ENCODE data around the gene MCTP2.

MCTP2 gene

GRCh38 chr15:94265009-94265408, 33.6 kb downstream of the MCTP2 start:
- Histone ChIP-seq H3K4me1 (ENCODE audit: control insufficient read depth in 1 of 2, insufficient read depth in 2 of 2, low read length in 2 of 2) (no peaks in the 10 kb centered on the region), H3K36me3 (ENCODE audit: control insufficient read depth in 1 of 2, insufficient read depth in 2 of 2, low read length in 2 of 2) (no peaks in the 10 kb centered on the region), H3K4me3 (ENCODE audit: low read depth in 1 of 2, low read length in 2 of 2) (no peak overlapping the region), H3K9me3 (ENCODE audit: control insufficient read depth in 1 of 2, low read length in 2 of 2) (no peaks in the 10 kb centered on the region), H3K27ac (ENCODE audit: low read length) (no peak overlapping the region), H3K27me3 (ENCODE audit: low read depth, low read length) (no peaks in the 10 kb centered on the region)

- no peaks in the 10 kb centered on the region for H3K27me3 ChIP-seq (ENCODE audit: low read depth, low read length)
- no peaks in the 10 kb centered on the region for H3K9me3 ChIP-seq (ENCODE audit: control insufficient read depth in 1 of 2, low read length in 2 of 2)
- no peak overlapping the region for H3K4me3 ChIP-seq (ENCODE audit: low read depth in 1 of 2, low read length in 2 of 2)
- H3K36me3 ChIP-seq (ENCODE audit: control insufficient read depth in 1 of 2, insufficient read depth in 2 of 2, low read length in 2 of 2), result no peaks in the 10 kb centered on the region
- H3K4me1 ChIP-seq (ENCODE audit: control insufficient read depth in 1 of 2, insufficient read depth in 2 of 2, low read length in 2 of 2), result no peaks in the 10 kb centered on the region
- no peak overlapping the region for H3K27ac ChIP-seq (ENCODE audit: low read length)
Measured at GRCh38 chr15:94265982-94266381, 34.6 kb downstream of the MCTP2 start.

- H3K9me3 ChIP-seq (ENCODE audit: control insufficient read depth in 1 of 2, low read length in 2 of 2), result no peaks in the 10 kb centered on the region
- H3K27ac ChIP-seq (ENCODE audit: low read length), result no peak overlapping the region
- H3K4me3 ChIP-seq (ENCODE audit: low read depth in 1 of 2, low read length in 2 of 2), result no peak overlapping the region
- H3K27me3 ChIP-seq (ENCODE audit: low read depth, low read length), result no peaks in the 10 kb centered on the region
- no peaks in the 10 kb centered on the region for H3K4me1 ChIP-seq (ENCODE audit: control insufficient read depth in 1 of 2, insufficient read depth in 2 of 2, low read length in 2 of 2)
- H3K36me3 ChIP-seq (ENCODE audit: control insufficient read depth in 1 of 2, insufficient read depth in 2 of 2, low read length in 2 of 2), result no peaks in the 10 kb centered on the region
Measured at GRCh38 chr15:94266789-94267188, 35.4 kb downstream of the MCTP2 start.

- no peaks in the 10 kb centered on the region for H3K27me3 ChIP-seq (ENCODE audit: low read depth, low read length)
- no peaks in the 10 kb centered on the region for H3K9me3 ChIP-seq (ENCODE audit: control insufficient read depth in 1 of 2, low read length in 2 of 2)
- no peak overlapping the region for H3K4me3 ChIP-seq (ENCODE audit: low read depth in 1 of 2, low read length in 2 of 2)
- H3K4me1 ChIP-seq (ENCODE audit: control insufficient read depth in 1 of 2, insufficient read depth in 2 of 2, low read length in 2 of 2), result no peaks in the 10 kb centered on the region
- no peaks in the 10 kb centered on the region for H3K36me3 ChIP-seq (ENCODE audit: control insufficient read depth in 1 of 2, insufficient read depth in 2 of 2, low read length in 2 of 2)
- H3K27ac ChIP-seq (ENCODE audit: low read length), result no peak overlapping the region
Measured at GRCh38 chr15:94269954-94270353, 38.6 kb downstream of the MCTP2 start.

- no peaks in the 10 kb centered on the region for H3K36me3 ChIP-seq (ENCODE audit: control insufficient read depth in 1 of 2, insufficient read depth in 2 of 2, low read length in 2 of 2)
- no peaks in the 10 kb centered on the region for H3K9me3 ChIP-seq (ENCODE audit: control insufficient read depth in 1 of 2, low read length in 2 of 2)
- H3K27me3 ChIP-seq (ENCODE audit: low read depth, low read length), result no peaks in the 10 kb centered on the region
- H3K4me3 ChIP-seq (ENCODE audit: low read depth in 1 of 2, low read length in 2 of 2), result no peak overlapping the region
- H3K4me1 ChIP-seq (ENCODE audit: control insufficient read depth in 1 of 2, insufficient read depth in 2 of 2, low read length in 2 of 2), result no peaks in the 10 kb centered on the region
- H3K27ac ChIP-seq (ENCODE audit: low read length), result no peak overlapping the region
Measured at GRCh38 chr15:94270570-94270969, 39.2 kb downstream of the MCTP2 start.

- Histone ChIP-seq H3K27ac (ENCODE audit: low read length) (no peak overlapping the region), H3K4me3 (ENCODE audit: low read depth in 1 of 2, low read length in 2 of 2) (no peak overlapping the region), H3K27me3 (ENCODE audit: low read depth, low read length) (no peaks in the 10 kb centered on the region), H3K9me3 (ENCODE audit: control insufficient read depth in 1 of 2, low read length in 2 of 2) (no peaks in the 10 kb centered on the region), H3K36me3 (ENCODE audit: control insufficient read depth in 1 of 2, insufficient read depth in 2 of 2, low read length in 2 of 2) (no peaks in the 10 kb centered on the region), H3K4me1 (ENCODE audit: control insufficient read depth in 1 of 2, insufficient read depth in 2 of 2, low read length in 2 of 2) (no peaks in the 10 kb centered on the region)
Measured at GRCh38 chr15:94272251-94272898, 41.0 kb downstream of the MCTP2 start.

- Histone ChIP-seq H3K36me3 (ENCODE audit: control insufficient read depth in 1 of 2, insufficient read depth in 2 of 2, low read length in 2 of 2) (no peaks in the 10 kb centered on the region), H3K9me3 (ENCODE audit: control insufficient read depth in 1 of 2, low read length in 2 of 2) (no peaks in the 10 kb centered on the region), H3K27ac (ENCODE audit: low read length) (no peak overlapping the region), H3K4me3 (ENCODE audit: low read depth in 1 of 2, low read length in 2 of 2) (no peak overlapping the region), H3K27me3 (ENCODE audit: low read depth, low read length) (no peaks in the 10 kb centered on the region), H3K4me1 (ENCODE audit: control insufficient read depth in 1 of 2, insufficient read depth in 2 of 2, low read length in 2 of 2) (no peaks in the 10 kb centered on the region)
Measured at GRCh38 chr15:94273826-94274225, 42.5 kb downstream of the MCTP2 start.

GRCh38 chr15:94274745-94275144, 43.4 kb downstream of the MCTP2 start:
- no peak overlapping the region for H3K4me3 ChIP-seq (ENCODE audit: low read depth in 1 of 2, low read length in 2 of 2)
- H3K27ac ChIP-seq (ENCODE audit: low read length), result no peak overlapping the region
- H3K36me3 ChIP-seq (ENCODE audit: control insufficient read depth in 1 of 2, insufficient read depth in 2 of 2, low read length in 2 of 2), result no peaks in the 10 kb centered on the region
- H3K9me3 ChIP-seq (ENCODE audit: control insufficient read depth in 1 of 2, low read length in 2 of 2), result no peaks in the 10 kb centered on the region
- H3K27me3 ChIP-seq (ENCODE audit: low read depth, low read length), result no peaks in the 10 kb centered on the region
- H3K4me1 ChIP-seq (ENCODE audit: control insufficient read depth in 1 of 2, insufficient read depth in 2 of 2, low read length in 2 of 2), result no peaks in the 10 kb centered on the region

GRCh38 chr15:94277485-94277884, 46.1 kb downstream of the MCTP2 start:
- H3K27me3 ChIP-seq (ENCODE audit: low read depth, low read length), result no peaks in the 10 kb centered on the region

GRCh38 chr15:94279736-94280135, 48.4 kb downstream of the MCTP2 start:
- Histone ChIP-seq H3K36me3 (ENCODE audit: control insufficient read depth in 1 of 2, insufficient read depth in 2 of 2, low read length in 2 of 2) (no peaks in the 10 kb centered on the region), H3K4me3 (ENCODE audit: low read depth in 1 of 2, low read length in 2 of 2) (no peak overlapping the region), H3K4me1 (ENCODE audit: control insufficient read depth in 1 of 2, insufficient read depth in 2 of 2, low read length in 2 of 2) (no peaks in the 10 kb centered on the region), H3K27ac (ENCODE audit: low read length) (no peak overlapping the region), H3K9me3 (ENCODE audit: control insufficient read depth in 1 of 2, low read length in 2 of 2) (no peaks in the 10 kb centered on the region), H3K27me3 (ENCODE audit: low read depth, low read length) (no peaks in the 10 kb centered on the region)

More at GRCh38 chr15:94277485-94277884, 46.1 kb downstream of the MCTP2 start:
- no peaks in the 10 kb centered on the region for H3K4me1 ChIP-seq (ENCODE audit: control insufficient read depth in 1 of 2, insufficient read depth in 2 of 2, low read length in 2 of 2)
- H3K4me3 ChIP-seq (ENCODE audit: low read depth in 1 of 2, low read length in 2 of 2), result no peak overlapping the region
- no peaks in the 10 kb centered on the region for H3K9me3 ChIP-seq (ENCODE audit: control insufficient read depth in 1 of 2, low read length in 2 of 2)
- H3K27ac ChIP-seq (ENCODE audit: low read length), result no peak overlapping the region
- no peaks in the 10 kb centered on the region for H3K36me3 ChIP-seq (ENCODE audit: control insufficient read depth in 1 of 2, insufficient read depth in 2 of 2, low read length in 2 of 2)

GRCh38 chr15:94280301-94280700, 48.9 kb downstream of the MCTP2 start:
- no peaks in the 10 kb centered on the region for H3K9me3 ChIP-seq (ENCODE audit: control insufficient read depth in 1 of 2, low read length in 2 of 2)
- H3K4me3 ChIP-seq (ENCODE audit: low read depth in 1 of 2, low read length in 2 of 2), result no peak overlapping the region
- H3K27me3 ChIP-seq (ENCODE audit: low read depth, low read length), result no peaks in the 10 kb centered on the region
- no peaks in the 10 kb centered on the region for H3K36me3 ChIP-seq (ENCODE audit: control insufficient read depth in 1 of 2, insufficient read depth in 2 of 2, low read length in 2 of 2)
- no peak overlapping the region for H3K27ac ChIP-seq (ENCODE audit: low read length)
- no peaks in the 10 kb centered on the region for H3K4me1 ChIP-seq (ENCODE audit: control insufficient read depth in 1 of 2, insufficient read depth in 2 of 2, low read length in 2 of 2)
